GM12891 (cell line): ENCODE data around the gene SCARB1.

Source experiments
- PAX5 ChIP-seq: IDR thresholded peaks from 2 replicates; pipeline ENCODE4 v1.6.1; 2011; ENCODE audit warnings: low read length, moderate library complexity, mild to moderate bottlenecking; ENCODE audit not compliant: insufficient read depth, severe bottlenecking
- POLR2A ChIP-seq: IDR thresholded peaks from 2 replicates; pipeline ENCODE4 v1.6.1; 2011; ENCODE audit warnings: low read depth, low read length, control low read depth
- POLR2AphosphoS5 ChIP-seq: IDR thresholded peaks from 2 replicates; pipeline ENCODE4 v1.6.1; 2011; ENCODE audit warnings: low read depth, low read length, control low read depth
- POU2F2 ChIP-seq: IDR thresholded peaks from 2 replicates; pipeline ENCODE4 v1.6.1; 2011; ENCODE audit warnings: low read depth, mild to moderate bottlenecking, control low read depth, low read length, moderate library complexity
- SPI1 ChIP-seq: IDR thresholded peaks from 2 replicates; pipeline ENCODE4 v1.6.1; 2011; ENCODE audit warnings: low read depth, low read length, control low read depth
- TAF1 ChIP-seq: IDR thresholded peaks from 2 replicates; pipeline ENCODE4 v1.6.1; 2011; ENCODE audit warnings: low read depth, low read length, control low read depth

GRCh38 chr12:124780752-124781685, 82.6 kb downstream of the SCARB1 start:
- TF ChIP-seq POLR2AphosphoS5 (no peak), POLR2A (no peak), TAF1 (no peak), PAX5 (no peak), SPI1 (no peak), POU2F2 (no peak)
